HepG2 (cell line): ENCODE measurements around the gene P2RY2. TPM values are rescaled to one million over a fixed set of nuclear protein-coding genes. Genes with fewer than 3 reads are reported as not detected.

Experiments
- ARNT2 ChIP-seq: sonication (generic); formaldehyde crosslinking; IDR thresholded peaks from 2 replicates; pipeline ENCODE4 v1.8.0; 2022; ENCODE audit warnings: mild to moderate bottlenecking, low read depth, missing genetic modification reagents, moderate library complexity
- ATF7 ChIP-seq, 2 experiments: fragments of 450-650 bp in 1 of 2; sonication (generic) in 1 of 2; formaldehyde crosslinking in 1 of 2; IDR thresholded peaks; 2 replicates each; pipeline versions ENCODE4 v1.4.0 to v1.6.1; 2016 to 2020; ENCODE audit warnings: antibody characterized with exemption in 1 of 2, mild to moderate bottlenecking in 1 of 2, missing genetic modification reagents in 1 of 2
- KDM2A ChIP-seq: sonication (generic); formaldehyde crosslinking; IDR thresholded peaks from 2 replicates; pipeline ENCODE4 v1.4.0; 2020; ENCODE audit warnings: low read depth, missing genetic modification reagents, borderline replicate concordance
- MIXL1 ChIP-seq: IDR thresholded peaks from 2 replicates; pipeline ENCODE4 v1.6.1; 2016
- PRDM15 ChIP-seq: sonication (generic); formaldehyde crosslinking; IDR thresholded peaks from 2 replicates; pipeline ENCODE4 v1.4.0; 2020; ENCODE audit warnings: missing genetic modification reagents
- RXRB ChIP-seq: IDR thresholded peaks from 2 replicates; pipeline ENCODE4 v1.6.1; 2016; ENCODE audit warnings: borderline replicate concordance, missing genetic modification reagents, missing compliant biosample characterization
- SNAI1 ChIP-seq: sonication (generic); formaldehyde crosslinking; IDR thresholded peaks from 2 replicates; pipeline ENCODE4 v1.5.0; 2020; ENCODE audit warnings: mild to moderate bottlenecking, missing genetic modification reagents, borderline replicate concordance
- TFAP4 ChIP-seq: sonication (generic); IDR thresholded peaks from 2 replicates; pipeline ENCODE4 v1.6.1; 2016; ENCODE audit warnings: low read depth, borderline replicate concordance
- ZFP62 ChIP-seq: sonication (generic); formaldehyde crosslinking; IDR thresholded peaks from 2 replicates; pipeline ENCODE4 v1.4.0; 2020; ENCODE audit warnings: missing genetic modification reagents
- ZNF317 ChIP-seq: sonication (generic); formaldehyde crosslinking; IDR thresholded peaks from 2 replicates; pipeline ENCODE4 v1.5.0; 2020; ENCODE audit warnings: mild to moderate bottlenecking, missing genetic modification reagents
- ZNF335 ChIP-seq: sonication (generic); formaldehyde crosslinking; IDR thresholded peaks from 2 replicates; pipeline ENCODE4 v1.4.0; 2020; ENCODE audit warnings: missing genetic modification reagents
- ZNF407 ChIP-seq: sonication (generic); formaldehyde crosslinking; IDR thresholded peaks from one replicate; pipeline ENCODE4 v1.5.1; 2020; ENCODE audit warnings: mild to moderate bottlenecking, missing genetic modification reagents; ENCODE audit errors: not compliant biosample characterization
- ZNF691 ChIP-seq: sonication (generic); formaldehyde crosslinking; IDR thresholded peaks from 2 replicates; pipeline ENCODE4 v1.4.0; 2020; ENCODE audit warnings: missing genetic modification reagents, low read depth, mild to moderate bottlenecking, borderline replicate concordance
- polyA plus RNA-seq, 8 experiments: library from polyadenylated mRNA; depleted of rRNA in 3 of 8; stranded (reverse) in 7 of 8; unstranded in 1 of 8; fragments of >200 nt; fragmentation: Illumina TruSeq in 4 of 8; extraction: Trizol in 4 of 8; gene quantifications; 2 replicates each; pipeline versions ENCODE4 v1.2.1 to v1.2.3, GENCODE V29; 2011 to 2016; ENCODE audit warnings: low read depth in 4 of 8, missing spikeins in 1 of 8, mixed read lengths in 1 of 8; ENCODE audit not compliant: insufficient read depth in 1 of 8
- total RNA-seq, 5 experiments: library from RNA; depleted of rRNA; stranded (reverse); fragments of >200 nt; fragmentation: Illumina TruSeq; extraction: Trizol; gene quantifications; 2 replicates each; pipeline ENCODE4 v1.2.3, GENCODE V29; 2016; ENCODE audit warnings: low read depth in 1 of 5

P2RY2 gene
- total and polyA plus RNA-seq, 2 of the 13 experiments (the other 11 are each of a cell fraction or from before 2014, with no cell fraction given), result 0.95 to 3.1 TPM

- 0 out of 2 replicates have a peak, but pooled peaks have one; percentile 54 for TF ChIP-seq ARNT2 (CRISPR knock-in tag)
- TF ChIP-seq PRDM15 (CRISPR knock-in tag), result peak; percentile 93
- no peak for TF ChIP-seq ZNF335 (CRISPR knock-in tag)
- TF ChIP-seq MIXL1, result no peak; the same call in 1 of the 2 replicates
- no peak for TF ChIP-seq ZFP62 (CRISPR knock-in tag)
- no peak for TF ChIP-seq ZNF317
- no peak for TF ChIP-seq ATF7 (IDR thresholded peaks at IDR 0.05)
- no peak for TF ChIP-seq ATF7 (CRISPR knock-in tag; IDR thresholded peaks at IDR 0.05)
- no peak for TF ChIP-seq ZNF691 (CRISPR knock-in tag)
- TF ChIP-seq KDM2A, result peak; percentile 40; the same call in 1 of the 2 replicates
- TF ChIP-seq TFAP4, result 0 out of 2 replicates have a peak, but pooled peaks have one; percentile 20
- TF ChIP-seq SNAI1 (CRISPR knock-in tag), result no peak
- TF ChIP-seq RXRB (CRISPR knock-in tag), result peak; percentile 16; the same call in 1 of the 2 replicates
- no peak for TF ChIP-seq ZNF407
Observed at GRCh38 chr11:73242251-73243092, 24.4 kb downstream of the P2RY2 start (continued).
